ENCODE data around the gene TRAPPC14. TPM values are rescaled to one million over a fixed set of nuclear protein-coding genes. Genes with fewer than 3 reads are reported as not detected.

The TRAPPC14 gene, protein sequence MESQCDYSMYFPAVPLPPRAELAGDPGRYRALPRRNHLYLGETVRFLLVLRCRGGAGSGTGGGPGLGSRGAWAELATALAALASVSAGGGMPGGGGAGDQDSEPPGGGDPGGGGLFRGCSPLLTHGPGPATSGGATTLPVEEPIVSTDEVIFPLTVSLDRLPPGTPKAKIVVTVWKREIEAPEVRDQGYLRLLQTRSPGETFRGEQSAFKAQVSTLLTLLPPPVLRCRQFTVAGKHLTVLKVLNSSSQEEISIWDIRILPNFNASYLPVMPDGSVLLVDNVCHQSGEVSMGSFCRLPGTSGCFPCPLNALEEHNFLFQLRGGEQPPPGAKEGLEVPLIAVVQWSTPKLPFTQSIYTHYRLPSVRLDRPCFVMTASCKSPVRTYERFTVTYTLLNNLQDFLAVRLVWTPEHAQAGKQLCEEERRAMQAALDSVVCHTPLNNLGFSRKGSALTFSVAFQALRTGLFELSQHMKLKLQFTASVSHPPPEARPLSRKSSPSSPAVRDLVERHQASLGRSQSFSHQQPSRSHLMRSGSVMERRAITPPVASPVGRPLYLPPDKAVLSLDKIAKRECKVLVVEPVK
- 7.1 and 8.0 TPM in 2 replicates for total RNA-seq

DNA sequence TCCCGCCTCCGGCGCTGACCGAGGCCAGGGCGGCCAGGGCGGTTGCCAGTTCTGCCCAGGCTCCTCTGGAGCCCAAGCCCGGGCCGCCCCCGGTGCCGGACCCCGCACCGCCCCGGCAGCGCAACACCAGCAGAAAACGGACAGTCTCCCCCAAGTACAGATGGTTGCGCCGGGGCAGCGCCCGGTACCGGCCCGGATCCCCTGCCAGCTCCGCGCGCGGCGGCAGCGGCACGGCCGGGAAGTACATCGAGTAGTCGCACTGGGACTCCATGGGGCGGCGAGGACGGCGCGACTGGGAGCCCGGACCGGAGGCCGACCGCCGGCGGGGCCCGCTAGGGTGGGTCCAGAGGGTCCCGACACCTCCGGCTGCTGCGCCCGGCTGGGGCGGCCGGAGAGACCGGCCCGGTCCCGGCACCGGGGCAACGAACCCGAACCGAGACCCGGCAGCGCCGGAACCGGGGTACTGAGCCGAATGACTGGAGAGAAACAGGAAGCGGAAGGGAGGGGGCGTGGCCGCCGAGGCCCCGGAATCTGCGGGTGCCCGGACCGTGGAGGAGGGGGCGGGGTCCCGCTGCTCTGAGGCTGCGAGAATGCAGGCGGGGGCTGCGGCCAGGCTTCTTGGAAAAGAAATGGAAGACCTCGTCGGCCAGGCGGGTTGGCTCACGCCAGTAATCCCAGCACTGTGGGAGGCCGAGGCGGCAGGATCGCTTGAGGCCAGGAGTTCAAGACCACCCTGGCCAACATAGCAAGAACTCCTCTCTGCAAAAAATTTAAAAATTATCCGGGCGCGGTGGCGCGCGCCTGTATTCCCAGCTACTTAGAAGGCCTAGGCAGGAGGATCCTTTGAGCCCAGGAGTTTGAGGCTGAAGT lies at the start of gene TRAPPC14:
Gene TRAPPC14, minus strand, starts transcription at position 495 of the 870 bp plus-strand sequence. Its CDS starts 224 bp downstream, at position 271.
- H3K4me1 ChIP-seq (ENCODE audit: insufficient read depth, low read length), result peaks cover 17% of the 10 kb centered on the region
- H2AFZ ChIP-seq (ENCODE audit: low read length), result peak within 1 kb of the TSS; percentile 91
- H3K4me2 ChIP-seq (ENCODE audit: insufficient read depth, low read length), result peak within 1 kb of the TSS; percentile 77
- peaks cover 34% of the 10 kb centered on the region for H3K79me2 ChIP-seq (ENCODE audit: insufficient read depth, low read length)
- no peaks in the 10 kb centered on the region for H3K27me3 ChIP-seq (ENCODE audit: insufficient read depth, low read length)
- DNase-seq (ENCODE audit: insufficient read length, low spot score, missing footprints), result peak; percentile 99
- H3K9me3 ChIP-seq (ENCODE audit: low read depth, low read length), result no peaks in the 10 kb centered on the region
- peak within 1 kb of the TSS; percentile 51 for H3K27ac ChIP-seq (ENCODE audit: low read depth, low read length)
- H3K36me3 ChIP-seq (ENCODE audit: insufficient read depth, low read length), result peaks cover 26% of the 10 kb centered on the region
- TF ChIP-seq, protein P1, sequence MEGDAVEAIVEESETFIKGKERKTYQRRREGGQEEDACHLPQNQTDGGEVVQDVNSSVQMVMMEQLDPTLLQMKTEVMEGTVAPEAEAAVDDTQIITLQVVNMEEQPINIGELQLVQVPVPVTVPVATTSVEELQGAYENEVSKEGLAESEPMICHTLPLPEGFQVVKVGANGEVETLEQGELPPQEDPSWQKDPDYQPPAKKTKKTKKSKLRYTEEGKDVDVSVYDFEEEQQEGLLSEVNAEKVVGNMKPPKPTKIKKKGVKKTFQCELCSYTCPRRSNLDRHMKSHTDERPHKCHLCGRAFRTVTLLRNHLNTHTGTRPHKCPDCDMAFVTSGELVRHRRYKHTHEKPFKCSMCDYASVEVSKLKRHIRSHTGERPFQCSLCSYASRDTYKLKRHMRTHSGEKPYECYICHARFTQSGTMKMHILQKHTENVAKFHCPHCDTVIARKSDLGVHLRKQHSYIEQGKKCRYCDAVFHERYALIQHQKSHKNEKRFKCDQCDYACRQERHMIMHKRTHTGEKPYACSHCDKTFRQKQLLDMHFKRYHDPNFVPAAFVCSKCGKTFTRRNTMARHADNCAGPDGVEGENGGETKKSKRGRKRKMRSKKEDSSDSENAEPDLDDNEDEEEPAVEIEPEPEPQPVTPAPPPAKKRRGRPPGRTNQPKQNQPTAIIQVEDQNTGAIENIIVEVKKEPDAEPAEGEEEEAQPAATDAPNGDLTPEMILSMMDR (IDR thresholded peaks at IDR 0.05; ENCODE audit: extremely low read depth, low read depth, low read length), result no peak
- H4K20me1 ChIP-seq (ENCODE audit: insufficient read depth, low read length), result peaks cover 28% of the 10 kb centered on the region
- peak within 1 kb of the TSS; percentile 92 for H3K4me3 ChIP-seq (ENCODE audit: insufficient read depth, low read length)

DNA sequence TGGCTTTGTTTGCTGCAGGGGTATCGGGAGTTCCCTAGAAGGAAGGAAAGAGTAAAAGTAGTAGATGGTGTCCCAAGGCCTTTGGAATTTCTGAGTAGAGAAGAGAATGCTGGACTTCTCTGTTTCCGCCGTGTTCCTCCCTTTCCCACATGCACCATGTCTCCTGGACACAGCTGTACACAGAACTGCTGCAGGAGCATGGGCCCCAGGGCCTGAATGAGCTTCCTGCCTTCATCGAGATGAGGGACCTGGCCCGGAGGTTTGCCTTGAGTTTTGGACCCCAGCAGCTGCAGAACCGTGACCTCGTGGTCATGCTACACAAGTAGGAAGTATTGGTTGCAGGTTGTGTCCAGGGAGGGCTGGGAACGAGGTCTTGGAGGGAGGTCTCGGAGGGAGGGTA lies 45.9 kb upstream of the TRAPPC14 start:
- Histone ChIP-seq H3K27me3 (ENCODE audit: insufficient read depth, low read length) (peaks cover 25% of the 10 kb centered on the region), H3K4me2 (ENCODE audit: insufficient read depth, low read length) (no peak overlapping the region), H2AFZ (ENCODE audit: low read length) (no peak overlapping the region), H3K4me3 (ENCODE audit: insufficient read depth, low read length) (no peak overlapping the region), H3K4me1 (ENCODE audit: insufficient read depth, low read length) (no peaks in the 10 kb centered on the region), H3K79me2 (ENCODE audit: insufficient read depth, low read length) (no peaks in the 10 kb centered on the region), H3K36me3 (ENCODE audit: insufficient read depth, low read length) (no peaks in the 10 kb centered on the region), H3K9me3 (ENCODE audit: low read depth, low read length) (no peaks in the 10 kb centered on the region), H4K20me1 (ENCODE audit: insufficient read depth, low read length) (no peaks in the 10 kb centered on the region), H3K27ac (ENCODE audit: low read depth, low read length) (no peak overlapping the region)
- no peak for DNase-seq (ENCODE audit: insufficient read length, low spot score, missing footprints)
- TF ChIP-seq, protein P1 (IDR thresholded peaks at IDR 0.05; ENCODE audit: extremely low read depth, low read depth, low read length), result no peak

DNA sequence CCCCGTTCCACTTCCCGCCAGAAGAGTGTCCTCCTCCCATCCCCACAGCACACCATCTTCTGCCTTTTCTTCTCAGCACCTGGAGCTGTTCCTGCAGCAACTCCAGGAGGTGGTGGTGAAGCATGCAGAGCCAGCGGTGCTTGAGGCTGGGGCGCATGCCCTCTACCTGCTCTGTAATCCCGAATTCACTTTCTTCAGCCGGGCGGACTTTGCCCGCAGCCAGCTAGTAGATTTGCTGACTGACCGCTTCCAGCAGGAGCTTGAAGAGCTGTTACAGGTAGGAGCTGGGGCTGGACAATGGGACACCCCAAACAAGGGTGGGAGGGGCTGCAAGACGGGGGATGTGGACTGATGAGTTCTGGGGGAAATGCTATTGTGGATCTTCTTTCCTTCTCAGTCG lies 42.2 kb upstream of the TRAPPC14 start:
- DNase-seq (ENCODE audit: insufficient read length, low spot score, missing footprints), result no peak

More for the DNA sequence above, 42.2 kb upstream of the TRAPPC14 start:
- TF ChIP-seq, protein P1 (IDR thresholded peaks at IDR 0.05; ENCODE audit: extremely low read depth, low read depth, low read length), result no peak
- H3K27ac ChIP-seq (ENCODE audit: low read depth, low read length), result no peak overlapping the region
- no peaks in the 10 kb centered on the region for H3K36me3 ChIP-seq (ENCODE audit: insufficient read depth, low read length)
- H2AFZ ChIP-seq (ENCODE audit: low read length), result no peak overlapping the region
- H3K4me3 ChIP-seq (ENCODE audit: insufficient read depth, low read length), result no peak overlapping the region
- H3K79me2 ChIP-seq (ENCODE audit: insufficient read depth, low read length), result no peaks in the 10 kb centered on the region
- H3K4me1 ChIP-seq (ENCODE audit: insufficient read depth, low read length), result no peaks in the 10 kb centered on the region
- H3K27me3 ChIP-seq (ENCODE audit: insufficient read depth, low read length), result peaks cover 19% of the 10 kb centered on the region
- H3K4me2 ChIP-seq (ENCODE audit: insufficient read depth, low read length), result no peak overlapping the region
- H4K20me1 ChIP-seq (ENCODE audit: insufficient read depth, low read length), result no peaks in the 10 kb centered on the region
- no peaks in the 10 kb centered on the region for H3K9me3 ChIP-seq (ENCODE audit: low read depth, low read length)

Measured in osteoblast (primary cell).